ENCODE results near the gene LRP4. TPM values are rescaled to one million over a fixed set of nuclear protein-coding genes. Genes with fewer than 3 reads are reported as not detected.

Gene LRP4
- total RNA-seq, 1 experiment from 2014 or later = 11.6 TPM

GRCh38 chr11:46855863-46856262 lies 62.5 kb downstream of the LRP4 start:
- H3K9me3 Mint-ChIP-seq = peaks cover 3 to 5% of the 10 kb centered on the region in 2 experiments; a peak in 4 of 5 replicates
- H4K20me1 ChIP-seq (ENCODE audit: control insufficient read depth, insufficient read depth, insufficient read length) = no peaks in the 10 kb centered on the region
- H3K27ac ChIP-seq (ENCODE audit: insufficient read length, low read depth, low read length) = no peak overlapping the region
- no peak overlapping the region for H3K4me3 Mint-ChIP-seq
- H3K56ac ChIP-seq (ENCODE audit: insufficient read length, low read depth, low read length) = no peak overlapping the region
- no peak for TF ChIP-seq CTCF (conservative IDR thresholded peaks at IDR 0.05)
- no peak overlapping the region for H3K27ac Mint-ChIP-seq
- no peaks in the 10 kb centered on the region for H3K79me1 ChIP-seq (ENCODE audit: insufficient read depth, low read depth, low read length, poor library complexity, severe bottlenecking)
- H3K14ac ChIP-seq (ENCODE audit: insufficient read depth, low read length) = no peak overlapping the region
- H2BK120ac ChIP-seq (ENCODE audit: low read depth, low read length, poor library complexity, severe bottlenecking) = no peak overlapping the region
- H3K4me1 ChIP-seq (ENCODE audit: insufficient read depth, low read length) = no peaks in the 10 kb centered on the region
- H2AFZ ChIP-seq (ENCODE audit: low read length) = no peak overlapping the region
- no peak overlapping the region for H3K18ac ChIP-seq (ENCODE audit: insufficient read length, low read depth, low read length)
- no peak overlapping the region for H3T11ph ChIP-seq (ENCODE audit: low read length)
- no peak overlapping the region for H2BK5ac ChIP-seq (ENCODE audit: insufficient read length, low read length)
- H2BK15ac ChIP-seq (ENCODE audit: low read depth, low read length) = no peak overlapping the region
- H3K27me3 Mint-ChIP-seq (ENCODE audit: low read depth) = peaks cover 1% of the 10 kb centered on the region; the same call in 1 of the 2 replicates
- WGBS (ENCODE audit: extremely low coverage, insufficient read length, low lambda C conversion rate) = no CpG with 5 or more reads among the region's 2 CpGs
- H3K4ac ChIP-seq (ENCODE audit: low read depth, low read length) = no peak overlapping the region
- no peak overlapping the region for H3K4me2 ChIP-seq (ENCODE audit: insufficient read depth, insufficient read length, low read length)
- no peak for DNase-seq
- no peaks in the 10 kb centered on the region for H3K23me2 ChIP-seq (ENCODE audit: insufficient read length, low read depth, low read length, poor library complexity, severe bottlenecking)
- no peak overlapping the region for H2AK5ac ChIP-seq (ENCODE audit: insufficient read length, low read length)
- no peak overlapping the region for H2BK12ac ChIP-seq (ENCODE audit: insufficient read length, low read depth, low read length)
- peaks cover 0 to 3% of the 10 kb centered on the region in 2 experiments; a peak in 2 of 4 replicates for H3K4me1 Mint-ChIP-seq
- no peak overlapping the region for H3K23ac ChIP-seq (ENCODE audit: insufficient read length, low read depth, low read length)
- no peaks in the 10 kb centered on the region for H3K9me3 ChIP-seq (ENCODE audit: control insufficient read depth, low read depth, low read length)
- H3K27me3 ChIP-seq (ENCODE audit: insufficient read depth, low read length) = no peaks in the 10 kb centered on the region
- H3K79me2 ChIP-seq (ENCODE audit: insufficient read depth, low read length) = no peaks in the 10 kb centered on the region
- H3K36me3 Mint-ChIP-seq (ENCODE audit: insufficient read depth in 1 of 3, low read depth in 3 of 3) = peaks cover 11 to 24% (median 24%) of the 10 kb centered on the region in 3 experiments; a peak in 6 of 7 replicates
- H4K5ac ChIP-seq (ENCODE audit: insufficient read length, low read depth, low read length) = no peak overlapping the region
- H4K8ac ChIP-seq (replicated peaks; ENCODE audit: insufficient read length, low read depth, low read length) = no peak overlapping the region
- H3K9ac ChIP-seq (ENCODE audit: extremely low read depth, insufficient read length, low read length) = no peak overlapping the region
- H2BK20ac ChIP-seq (ENCODE audit: low read depth, low read length, poor library complexity, severe bottlenecking) = no peak overlapping the region
- H4K91ac ChIP-seq (ENCODE audit: insufficient read length, low read depth, low read length) = no peak overlapping the region
